Activated T-helper 1 cell treated with anti-CD3 and anti-CD28 coated beads, Interleukin-2, amount 50 U/mL, for 16 hours (primary cell): ENCODE results near the gene MED1.
"Not testable (repeated sequence)": the region's sequence is repeated elsewhere in the genome, so short reads cannot be mapped to it uniquely, and the experiment has no call there.

ENCODE experiments used
- DNase-seq, 2 donors: peaks; one replicate each; pipeline ENCODE4 v3.0.0-alpha.2; 2020; ENCODE audit warnings: low read depth in 1 of 2, low spot score in 1 of 2

The MED1 gene

DNA sequence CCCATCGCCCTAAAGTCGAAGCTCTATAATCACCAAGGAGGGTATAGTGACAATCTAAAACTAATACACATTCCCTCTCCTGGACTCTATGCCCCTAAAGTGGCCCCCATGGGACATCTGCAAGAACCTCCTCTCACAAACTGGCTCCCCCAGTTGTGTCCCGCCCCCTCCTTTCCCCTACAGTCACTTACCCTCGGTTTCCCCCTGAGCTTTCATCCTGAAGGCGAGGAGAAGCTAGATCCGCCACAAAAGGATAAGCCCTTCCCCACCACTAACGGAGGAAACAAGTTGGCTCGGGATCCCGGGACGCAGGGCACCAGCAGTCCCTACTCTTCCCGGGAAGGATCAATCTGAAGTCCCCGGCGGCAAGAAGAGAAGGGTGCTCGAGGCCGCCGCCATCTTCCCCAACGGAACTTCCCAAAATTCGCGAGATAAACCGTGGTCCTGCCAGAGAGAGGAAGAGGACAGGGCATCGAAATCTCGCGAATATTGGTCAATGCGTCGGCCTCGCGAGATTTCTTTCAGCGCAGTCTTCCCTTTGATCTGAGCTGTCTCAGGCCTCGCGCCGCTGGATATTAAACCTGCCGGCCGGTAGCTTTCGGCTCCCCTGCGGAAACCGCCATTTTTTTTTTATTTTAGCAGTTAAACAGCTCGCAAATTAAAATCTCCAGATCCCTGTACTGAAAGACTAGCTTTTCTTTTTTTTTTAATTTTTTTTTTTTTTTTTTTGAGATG, at the start of gene MED1:
Gene MED1 (minus strand): TSS at position 417 of the 735 bp plus-strand sequence. CDS start 201 bp downstream, at position 216.
- DNase-seq, result peak; percentile 71 to 83

DNA sequence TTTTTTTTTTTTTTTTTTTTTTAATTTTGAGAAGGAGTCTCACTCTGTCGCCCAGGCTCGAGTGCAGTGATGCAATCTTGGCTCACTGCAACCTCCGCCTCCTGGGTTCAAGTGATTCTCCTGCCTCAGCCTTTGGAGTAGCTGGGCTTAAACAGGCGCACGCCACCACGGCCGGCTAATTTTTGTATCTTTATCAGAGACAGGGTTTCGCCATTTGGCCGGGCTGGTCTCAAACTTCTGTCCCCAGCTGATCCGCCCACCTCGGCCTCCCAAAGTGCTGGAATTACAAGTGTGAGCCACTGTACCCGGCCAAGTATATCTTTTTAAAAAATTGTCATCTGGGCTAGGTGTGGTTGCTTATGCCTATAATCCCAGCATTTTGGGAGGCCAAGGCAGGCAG, 45.9 kb upstream of the MED1 start:
- DNase-seq, result not testable (repeated sequence)

- no peak for DNase-seq
These were observed 36.9 kb upstream of the MED1 start for GRCh38 chr17:39487946-39488345.

DNA sequence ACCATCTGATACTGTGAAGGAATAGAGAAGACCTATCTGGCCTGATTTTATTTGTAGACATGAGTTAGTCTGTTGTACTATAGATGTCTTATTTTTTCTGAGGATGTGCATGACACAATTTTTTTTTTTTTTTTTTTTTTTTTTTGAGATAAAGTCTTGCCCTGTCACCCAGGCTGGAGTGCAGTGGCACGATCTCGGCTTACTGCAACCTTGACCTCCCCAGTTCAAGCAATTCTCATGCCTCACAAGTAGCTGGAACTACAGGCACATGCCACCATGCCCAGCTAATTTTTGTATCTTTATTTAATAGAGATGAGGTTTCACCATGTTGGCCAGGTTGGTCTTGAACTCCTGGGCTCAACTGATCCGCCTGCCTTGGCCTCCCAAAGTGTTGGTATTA, 36.4 kb upstream of the MED1 start:
- not testable (repeated sequence) for DNase-seq

DNA sequence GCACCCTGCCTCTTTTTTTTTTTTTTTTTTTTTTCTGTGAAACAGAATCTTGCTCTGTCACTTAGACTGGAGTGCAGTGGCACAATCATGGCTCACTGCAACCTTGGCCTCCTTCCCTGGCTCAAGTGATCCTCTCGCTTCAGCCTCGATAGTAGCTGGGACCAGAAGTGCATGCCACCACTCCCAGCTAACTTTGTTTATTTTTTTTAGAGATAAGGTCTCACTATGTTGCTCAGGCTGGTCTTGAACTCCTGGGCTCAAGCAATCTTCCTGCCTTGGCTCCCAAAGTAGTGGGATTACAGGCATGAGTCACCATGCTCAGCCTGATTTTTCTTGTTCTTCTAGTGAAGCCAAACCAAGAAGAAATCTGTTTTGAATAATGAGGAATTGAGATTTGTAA, 35.2 kb upstream of the MED1 start:
- DNase-seq, result no peak

GRCh38 chr17:39485555-39485954, 34.5 kb upstream of the MED1 start:
- no peak for DNase-seq

DNA sequence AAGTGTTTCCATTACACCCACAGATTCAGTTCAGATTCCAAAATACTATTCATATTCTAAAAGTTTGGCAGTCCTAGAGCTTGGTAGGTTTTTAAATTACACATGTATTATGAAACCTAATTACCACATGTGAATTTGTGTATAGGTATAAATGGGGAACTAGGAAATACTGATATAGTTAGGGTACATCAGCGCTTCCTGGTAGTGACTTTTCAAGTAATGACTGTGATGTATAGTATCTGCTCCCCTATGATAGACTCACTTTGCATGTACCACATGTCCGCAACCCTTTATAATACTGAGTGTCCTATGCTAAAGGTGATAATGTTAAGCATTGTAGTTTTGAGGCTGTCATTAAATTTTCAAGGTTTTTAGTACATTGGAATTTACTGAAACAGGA, 33.1 kb upstream of the MED1 start:
- DNase-seq, result no peak

- no peak for DNase-seq
These were observed 32.4 kb upstream of the MED1 start for GRCh38 chr17:39483506-39483905.

- not testable (repeated sequence) for DNase-seq
These were observed 28.6 kb upstream of the MED1 start for GRCh38 chr17:39479631-39480030.

- no peak for DNase-seq
These were observed 22.2 kb upstream of the MED1 start for GRCh38 chr17:39473310-39473709.

DNA sequence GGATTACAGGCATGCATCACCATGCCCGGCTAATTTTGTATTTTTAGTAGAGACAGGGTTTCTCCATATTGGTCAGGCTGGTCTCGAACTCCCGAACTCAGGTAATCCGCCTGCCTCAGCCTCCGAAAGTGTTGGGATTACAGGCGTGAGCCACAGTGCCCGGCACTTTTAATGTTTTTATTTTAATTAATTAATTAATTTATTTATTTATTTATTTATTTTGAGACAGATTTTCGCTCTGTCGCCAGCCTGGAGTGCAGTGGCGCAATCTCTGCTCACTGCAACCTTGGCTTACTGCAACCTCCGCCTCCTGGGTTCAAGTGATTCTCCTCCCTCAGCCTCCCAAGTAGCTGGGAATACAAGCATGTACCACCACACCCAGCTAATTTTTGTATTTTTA, 17.5 kb upstream of the MED1 start:
- DNase-seq, result not testable (repeated sequence)

DNA sequence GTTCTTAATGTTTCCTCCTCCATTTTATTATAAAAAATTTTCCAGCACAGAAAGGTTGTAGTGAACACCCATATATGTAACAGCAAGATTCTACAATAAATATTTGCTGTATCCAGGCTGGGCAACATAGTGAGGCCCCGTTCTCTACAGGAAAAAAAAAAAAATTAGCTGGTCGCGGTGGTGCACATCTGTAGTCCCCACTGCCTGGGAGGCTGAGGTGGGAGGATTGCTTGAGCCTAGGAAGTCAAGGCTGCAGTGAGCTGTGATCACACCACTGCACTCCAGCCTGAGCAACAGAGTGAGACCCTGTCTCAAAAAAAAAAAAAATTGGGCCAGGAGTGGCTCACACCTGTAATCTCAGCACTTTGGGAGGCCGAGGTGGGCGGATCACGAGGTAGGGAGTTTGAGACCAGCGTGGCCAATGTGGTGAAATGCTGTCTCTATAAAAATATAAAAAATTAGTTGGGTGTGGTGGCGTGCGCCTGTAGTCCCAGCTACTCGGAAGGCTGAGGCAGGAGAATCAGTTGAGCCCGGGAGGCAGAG, 13.6 kb upstream of the MED1 start:
- DNase-seq, result not testable (repeated sequence)

DNA sequence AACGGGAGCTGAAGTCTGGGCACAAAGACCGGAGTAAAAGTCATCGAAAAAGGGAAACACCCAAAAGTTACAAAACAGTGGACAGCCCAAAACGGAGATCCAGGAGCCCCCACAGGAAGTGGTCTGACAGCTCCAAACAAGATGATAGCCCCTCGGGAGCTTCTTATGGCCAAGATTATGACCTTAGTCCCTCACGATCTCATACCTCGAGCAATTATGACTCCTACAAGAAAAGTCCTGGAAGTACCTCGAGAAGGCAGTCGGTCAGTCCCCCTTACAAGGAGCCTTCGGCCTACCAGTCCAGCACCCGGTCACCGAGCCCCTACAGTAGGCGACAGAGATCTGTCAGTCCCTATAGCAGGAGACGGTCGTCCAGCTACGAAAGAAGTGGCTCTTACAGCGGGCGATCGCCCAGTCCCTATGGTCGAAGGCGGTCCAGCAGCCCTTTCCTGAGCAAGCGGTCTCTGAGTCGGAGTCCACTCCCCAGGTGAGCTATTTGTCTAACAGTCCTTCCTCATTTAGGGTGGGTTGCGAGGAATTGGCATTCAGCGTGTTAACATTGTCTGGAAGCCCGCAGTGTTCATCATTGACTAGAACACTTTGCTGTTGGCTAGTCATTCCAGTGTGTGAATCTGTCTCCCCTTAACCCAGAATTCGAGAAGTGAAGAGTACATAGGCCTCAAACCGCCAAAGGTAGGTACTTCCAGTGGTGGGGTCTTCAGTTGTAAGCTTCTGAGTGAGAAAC, 11.7 kb upstream of the MED1 start:
- no peak for DNase-seq

GRCh38 chr17:39461926-39462569, 11.0 kb upstream of the MED1 start:
- no peak for DNase-seq

GRCh38 chr17:39461113-39461925, 10.3 kb upstream of the MED1 start, which contains the start of gene CDK12:
TSS of gene CDK12 (plus strand) at chr17:39461486. CDS start at chr17:39462072, 586 bp downstream.
- peak; percentile 83 to 88 for DNase-seq

DNA sequence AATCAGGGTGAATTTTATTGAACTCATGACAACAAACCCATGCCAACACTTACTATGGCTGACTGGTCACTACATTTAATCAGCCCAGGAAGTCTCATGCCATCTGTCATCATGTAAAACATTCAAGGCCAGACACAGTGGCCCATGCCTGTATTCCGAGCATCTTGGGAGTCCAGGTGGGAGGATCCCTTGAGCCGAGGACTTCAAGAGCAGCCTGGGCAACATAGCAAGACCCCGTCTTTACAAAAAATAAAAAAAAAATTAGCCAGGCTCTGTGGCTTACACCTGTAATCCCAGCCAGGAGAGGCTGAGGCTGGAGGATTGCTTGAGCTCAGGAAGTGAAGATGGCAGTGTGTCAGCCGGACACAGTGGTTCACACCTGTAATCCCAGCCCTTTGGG, 4.9 kb upstream of the MED1 start:
- DNase-seq, result no peak

DNA sequence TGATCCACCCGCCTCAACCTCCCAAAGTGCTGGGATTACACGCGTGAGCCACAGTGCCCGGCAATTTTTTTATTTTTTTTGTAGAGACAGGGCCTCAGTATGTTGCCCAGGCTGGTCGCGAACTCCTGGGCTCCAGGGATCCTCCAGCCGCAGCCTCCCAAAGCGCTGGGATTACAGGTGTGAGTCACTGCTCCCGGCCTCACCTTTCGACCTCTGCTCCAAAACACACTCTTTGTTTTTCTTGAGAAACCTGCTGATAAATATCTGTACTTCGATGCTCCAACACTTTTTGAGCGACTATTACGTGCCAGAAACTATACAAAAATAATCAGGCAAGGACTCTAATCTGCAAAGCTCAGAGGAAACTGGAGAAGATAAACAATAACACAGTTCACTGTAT, 1.0 kb downstream of the MED1 start:
- no peak for DNase-seq

DNA sequence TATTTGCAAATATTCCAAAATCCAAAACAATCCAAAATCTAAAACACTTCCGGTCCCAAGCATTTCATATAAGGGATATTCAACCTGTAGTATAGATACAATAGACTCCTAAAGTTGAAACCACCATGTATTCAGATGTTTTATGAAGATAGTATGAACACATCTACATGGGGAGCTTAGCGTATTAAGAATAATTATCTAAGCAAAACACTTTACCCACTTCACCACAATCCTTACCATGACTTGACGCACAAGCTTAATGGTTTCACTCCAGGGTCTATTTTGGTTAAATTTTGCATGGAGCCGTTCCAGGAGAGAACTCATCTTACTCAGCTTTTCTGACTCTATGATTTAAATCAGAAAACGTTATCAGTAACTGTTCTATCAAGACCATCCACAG, 3.5 kb downstream of the MED1 start:
- DNase-seq, result no peak

DNA sequence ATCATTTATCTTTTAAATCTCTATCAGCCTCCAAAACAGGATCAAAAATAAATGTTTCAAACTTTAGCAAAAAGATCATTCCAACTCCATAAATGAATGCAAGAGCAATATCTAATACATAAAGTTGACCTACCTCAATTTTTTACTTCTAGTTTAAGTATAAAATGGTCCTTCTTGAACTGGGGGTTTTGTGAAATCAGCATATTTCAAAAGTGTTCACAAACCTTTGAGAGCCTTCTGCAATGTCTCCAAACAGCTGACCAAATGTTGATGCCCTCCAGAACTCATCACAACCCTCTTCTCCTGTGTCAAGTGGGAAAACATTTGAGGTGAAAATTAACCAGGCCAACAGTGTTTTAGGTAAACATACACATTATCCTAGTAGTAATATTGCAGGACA, 7.7 kb downstream of the MED1 start:
- DNase-seq, result no peak

- not testable (repeated sequence) for DNase-seq
These were observed 11.2 kb downstream of the MED1 start for GRCh38 chr17:39439868-39440267.

- DNase-seq, result no peak
These were observed 21.5 kb downstream of the MED1 start for GRCh38 chr17:39429600-39429999.
